HG03432 (cell line): Measurements from ENCODE around the gene NFATC2.

ENCODE experiments used
- ATAC-seq: cut with Tn5 transposase; IDR thresholded peaks from one replicate; pipeline ENCODE4 v1.9.1; 2021; ENCODE audit warnings: mild to moderate bottlenecking, moderate library complexity; ENCODE audit not compliant: unreplicated experiment

NFATC2 gene

GRCh38 chr20:51542571-51543421 lies at the start of gene NFATC2:
Gene NFATC2, minus strand, starts transcription at chr20:51542719. Its CDS starts 220 bp downstream, at chr20:51542499.
- ATAC-seq = peak; percentile 47

DNA sequence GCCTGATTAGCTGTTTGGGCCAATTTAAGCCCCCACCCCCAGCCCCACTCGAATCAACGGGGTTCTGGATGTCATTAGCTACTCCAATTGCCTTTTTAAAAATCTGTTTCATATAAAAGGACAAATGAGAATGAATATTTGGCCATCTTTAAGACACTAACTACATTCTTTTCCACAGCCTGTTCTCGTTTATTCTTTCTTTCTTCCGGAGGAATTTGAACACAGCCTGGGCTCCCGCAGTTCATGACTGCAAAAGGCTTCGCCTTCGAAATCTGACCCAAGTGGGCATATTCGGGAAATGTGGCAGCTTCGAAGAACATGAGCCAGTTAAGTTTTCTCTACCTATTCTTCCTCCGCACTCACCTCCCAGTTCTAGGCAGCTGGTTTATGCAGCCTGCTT lies 49.4 kb upstream of the NFATC2 start:
- no peak for ATAC-seq

- ATAC-seq = no peak
Measured at GRCh38 chr20:51588762-51589161, 46.2 kb upstream of the NFATC2 start.

DNA sequence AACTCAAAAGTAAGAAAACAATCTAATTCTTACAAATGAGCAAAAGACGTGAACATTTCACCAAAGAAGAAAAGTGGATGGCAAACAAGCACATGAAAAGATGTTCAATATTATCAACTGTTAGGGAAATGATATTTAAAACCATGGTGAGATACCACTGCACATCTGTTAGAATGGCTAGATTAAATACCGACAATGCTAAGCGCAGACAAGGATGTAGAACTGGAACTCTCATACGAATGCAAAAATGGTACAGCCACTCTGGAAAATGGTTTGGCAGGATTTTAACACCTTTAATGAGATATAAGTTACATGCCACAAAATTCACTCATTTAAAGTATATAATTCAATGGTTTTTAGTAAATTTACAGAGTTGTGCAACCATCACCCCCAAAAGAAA lies 44.6 kb upstream of the NFATC2 start:
- no peak for ATAC-seq

GRCh38 chr20:51586005-51586440 lies 43.5 kb upstream of the NFATC2 start:
- no peak for ATAC-seq

GRCh38 chr20:51585148-51585547 lies 42.6 kb upstream of the NFATC2 start:
- ATAC-seq = no peak

DNA sequence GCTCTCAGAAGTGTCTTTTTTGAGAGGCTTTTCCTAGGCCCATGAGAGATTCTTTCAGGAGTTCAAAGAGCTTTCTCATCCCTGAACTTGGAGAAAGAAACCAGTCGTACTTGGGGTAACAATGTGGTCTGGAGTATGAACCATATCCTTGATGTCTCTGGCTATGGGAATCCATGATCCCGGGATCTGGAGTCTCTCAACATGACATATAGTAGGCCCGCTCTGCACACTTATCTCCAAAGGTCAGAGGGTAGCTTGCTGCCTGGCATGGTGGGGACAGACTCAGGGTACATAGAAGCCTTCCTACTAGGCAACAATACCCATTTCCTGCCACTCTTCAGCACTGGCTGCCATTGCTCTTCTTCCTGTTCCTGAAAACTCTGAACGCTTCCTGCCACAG lies 42.2 kb upstream of the NFATC2 start:
- ATAC-seq = no peak

GRCh38 chr20:51584116-51584515 lies 41.6 kb upstream of the NFATC2 start:
- no peak for ATAC-seq

GRCh38 chr20:51583499-51583898 lies 41.0 kb upstream of the NFATC2 start:
- no peak for ATAC-seq

DNA sequence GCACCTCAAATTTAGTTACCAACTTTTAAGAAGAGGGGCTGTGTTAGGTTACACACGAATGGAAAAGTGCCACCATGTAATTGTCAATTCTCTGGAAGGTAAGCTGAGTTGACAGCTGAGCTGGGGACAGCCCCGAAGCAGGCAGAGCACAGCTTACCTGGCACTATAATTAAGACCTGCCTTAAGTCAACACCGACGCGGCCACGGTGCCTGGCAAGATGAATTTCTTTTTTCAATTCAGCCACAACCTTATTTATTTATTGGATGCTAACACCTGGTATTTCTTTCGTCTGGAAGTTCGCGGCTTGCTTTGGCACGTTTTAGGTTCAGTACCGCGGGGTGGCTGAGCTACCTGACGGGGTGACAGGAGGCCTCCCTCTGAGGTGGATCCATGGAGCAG lies 40.6 kb upstream of the NFATC2 start:
- ATAC-seq = no peak

GRCh38 chr20:51581571-51581970 lies 39.1 kb upstream of the NFATC2 start:
- no peak for ATAC-seq

GRCh38 chr20:51579137-51579536 lies 36.6 kb upstream of the NFATC2 start:
- no peak for ATAC-seq

GRCh38 chr20:51578145-51578459 lies 35.6 kb upstream of the NFATC2 start:
- no peak for ATAC-seq

DNA sequence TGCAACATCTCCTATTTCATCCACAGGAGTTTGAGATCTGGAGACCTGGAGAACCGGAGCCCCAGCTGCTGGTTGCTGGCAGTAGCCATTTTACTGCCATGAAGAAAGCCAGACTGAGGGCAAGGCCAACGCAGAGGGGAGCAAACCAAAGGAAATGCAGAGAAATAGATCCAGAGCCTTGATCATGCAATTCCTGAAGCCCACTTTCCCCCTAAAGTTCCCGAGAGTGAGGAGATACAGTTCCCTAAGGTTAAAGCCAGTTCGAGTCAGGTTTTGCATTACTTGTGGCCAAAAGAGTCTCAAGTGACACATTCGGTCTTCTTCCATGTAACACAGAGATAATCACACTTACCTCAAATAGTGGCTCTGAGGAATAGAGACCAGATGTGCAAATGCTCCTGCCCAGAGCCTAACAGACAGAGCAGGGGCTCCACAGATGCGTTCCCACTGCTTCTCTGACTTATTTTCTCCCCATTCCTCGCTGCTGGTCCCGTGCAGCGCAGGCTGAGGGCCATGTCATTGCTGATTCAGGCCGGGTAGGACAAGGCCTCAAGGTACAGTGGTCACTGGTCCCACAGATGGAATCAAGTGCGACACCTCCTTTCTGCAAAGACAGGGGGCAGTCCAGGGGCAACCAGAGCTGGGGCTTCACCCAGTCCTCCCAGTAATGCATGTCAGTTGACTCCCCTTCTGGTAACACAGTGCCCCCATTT lies 35.1 kb upstream of the NFATC2 start:
- ATAC-seq = no peak

GRCh38 chr20:51575486-51575885 lies 33.0 kb upstream of the NFATC2 start:
- ATAC-seq = no peak

DNA sequence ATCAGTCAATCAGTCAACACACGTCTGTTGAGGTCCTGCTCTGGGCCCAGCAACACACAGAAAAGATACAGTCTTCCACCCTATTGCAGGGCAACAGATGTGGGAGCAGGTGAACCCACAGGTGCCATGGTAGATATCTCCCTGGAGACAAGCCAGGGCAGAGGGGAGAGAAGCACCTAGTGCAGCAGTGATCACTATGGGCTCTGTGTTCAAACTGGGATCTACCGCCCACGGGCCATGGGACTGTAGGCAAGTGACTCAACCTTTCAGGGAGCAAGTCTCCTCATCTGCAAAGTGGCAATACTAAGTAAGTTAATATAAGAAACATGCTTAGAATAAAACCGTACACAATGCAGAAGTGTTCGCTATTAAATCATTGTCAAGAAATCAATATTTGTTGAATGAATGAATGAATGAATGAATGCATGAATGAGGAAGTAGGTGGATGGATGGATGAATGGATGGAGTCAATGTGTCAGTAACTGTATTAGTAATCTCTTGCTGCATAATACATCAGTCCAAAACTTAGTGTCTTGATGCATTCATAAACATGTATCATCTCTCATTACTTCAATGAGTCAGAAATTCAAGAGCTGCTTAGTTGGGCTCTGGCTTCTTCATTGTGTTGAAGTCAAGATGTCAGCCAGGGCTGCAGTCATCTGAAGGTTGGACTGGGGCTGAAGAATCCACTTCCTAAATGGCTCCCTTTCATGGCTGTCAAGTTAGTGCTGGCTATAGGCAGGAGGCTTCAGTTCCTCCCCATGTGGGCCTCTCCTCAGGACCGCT lies 31.9 kb upstream of the NFATC2 start:
- no peak for ATAC-seq

- ATAC-seq = no peak
Measured at GRCh38 chr20:51573576-51574243, 31.2 kb upstream of the NFATC2 start.

DNA sequence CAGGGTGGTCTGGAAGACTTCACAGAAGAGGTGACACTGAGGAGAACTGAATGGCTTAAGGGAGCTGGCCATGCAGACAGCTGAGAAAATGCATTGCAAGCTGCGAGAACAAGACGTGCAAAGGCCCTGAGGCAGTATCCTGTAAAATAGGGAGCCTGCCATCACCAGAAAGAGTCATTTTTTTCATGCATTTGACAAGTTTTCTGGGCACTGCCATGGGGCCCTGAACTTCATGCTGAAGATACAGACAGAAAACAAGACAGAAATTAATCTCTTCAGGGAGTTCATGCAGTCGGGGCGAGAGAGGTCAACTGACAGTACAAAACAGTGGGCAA lies 28.9 kb upstream of the NFATC2 start:
- no peak for ATAC-seq

- ATAC-seq = no peak
Measured at GRCh38 chr20:51570739-51571459, 28.4 kb upstream of the NFATC2 start.
